GM19035 (cell line): ENCODE measurements around the gene SCTR.

Source experiments
- ATAC-seq: cut with Tn5 transposase; IDR thresholded peaks from one replicate; pipeline ENCODE4 v1.9.1; 2021; ENCODE audit not compliant: unreplicated experiment

Gene SCTR

GRCh38 chr2:119449521-119449920, 74.8 kb downstream of the SCTR start:
- no peak for ATAC-seq

DNA sequence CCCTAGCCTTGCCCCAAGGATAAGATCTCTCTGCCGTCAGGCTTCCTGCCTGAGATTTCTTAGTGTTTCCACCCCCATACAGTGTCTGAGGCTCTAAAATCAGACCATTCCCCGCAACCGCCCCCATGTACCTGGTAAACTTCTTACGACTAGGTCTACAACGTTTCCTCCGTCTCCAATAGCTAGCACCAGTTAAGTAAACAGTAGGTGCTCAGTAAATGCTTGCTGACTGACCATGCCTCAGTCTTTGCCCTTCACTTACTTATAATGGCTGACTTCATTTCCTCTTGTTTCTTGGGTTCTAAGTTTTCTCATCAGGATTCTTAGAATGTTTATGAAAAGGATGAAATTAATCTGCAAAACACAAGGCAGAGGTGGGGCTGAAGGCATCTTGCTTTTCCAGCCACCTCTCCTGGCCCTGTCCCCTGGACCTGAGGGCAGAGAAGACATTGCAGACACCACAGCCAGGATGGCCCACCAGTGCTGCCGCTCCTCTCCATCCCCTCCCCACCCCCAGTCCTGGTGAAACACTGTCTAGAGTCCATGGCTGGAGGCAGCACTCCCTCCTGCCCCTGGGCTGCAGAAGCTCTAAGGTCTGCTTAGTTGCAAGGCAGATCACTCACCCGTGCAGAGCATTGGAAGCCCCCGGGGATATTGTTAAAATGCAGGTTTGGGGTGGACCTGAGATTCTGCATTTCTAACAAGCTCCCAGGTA, 75.7 kb downstream of the SCTR start:
- no peak for ATAC-seq

- no peak for ATAC-seq
Observed at GRCh38 chr2:119446037-119446436, 78.2 kb downstream of the SCTR start.

DNA sequence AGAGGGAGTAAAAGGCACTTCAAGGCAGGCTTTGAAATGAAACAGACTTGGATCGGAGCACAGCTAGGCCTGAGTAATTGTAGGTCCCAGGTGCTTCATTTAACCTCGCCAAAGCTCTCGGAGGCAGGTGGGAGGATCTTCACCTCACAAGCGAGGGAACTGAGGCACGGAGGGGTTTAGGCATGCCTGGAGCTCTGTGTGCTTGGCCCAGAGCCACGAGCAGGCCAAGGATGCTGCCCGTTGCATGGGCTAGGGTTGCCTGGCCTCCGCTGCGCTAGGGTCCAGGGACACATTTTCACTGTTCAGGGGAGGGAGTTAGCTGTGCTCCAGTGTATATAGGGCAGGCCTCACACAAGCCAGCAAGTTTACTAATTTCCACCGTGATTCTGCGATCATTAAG, 81.4 kb downstream of the SCTR start:
- ATAC-seq: no peak

- no peak for ATAC-seq
Observed at GRCh38 chr2:119442226-119442619, 82.1 kb downstream of the SCTR start.

GRCh38 chr2:119441376-119442225, 82.7 kb downstream of the SCTR start:
- no peak for ATAC-seq

DNA sequence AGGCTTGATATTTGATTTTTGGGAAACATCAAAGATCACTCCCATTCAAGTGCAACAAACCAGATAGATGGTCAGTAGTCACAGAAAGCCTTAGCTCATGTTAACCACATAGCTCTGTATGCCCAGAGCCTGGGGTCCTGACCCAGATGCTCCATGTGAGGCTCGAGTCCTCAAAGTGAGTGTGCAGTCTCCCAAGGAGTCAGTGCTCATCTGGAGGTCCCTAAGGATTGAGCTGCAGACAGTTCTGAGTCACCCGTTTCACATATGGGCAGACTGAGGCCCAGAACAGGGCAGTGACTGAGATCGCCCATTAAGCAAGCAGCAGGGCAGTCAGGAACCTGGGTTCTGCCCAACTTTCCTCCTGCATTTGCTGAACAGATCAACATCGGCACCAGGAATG, 83.4 kb downstream of the SCTR start:
- ATAC-seq: no peak

DNA sequence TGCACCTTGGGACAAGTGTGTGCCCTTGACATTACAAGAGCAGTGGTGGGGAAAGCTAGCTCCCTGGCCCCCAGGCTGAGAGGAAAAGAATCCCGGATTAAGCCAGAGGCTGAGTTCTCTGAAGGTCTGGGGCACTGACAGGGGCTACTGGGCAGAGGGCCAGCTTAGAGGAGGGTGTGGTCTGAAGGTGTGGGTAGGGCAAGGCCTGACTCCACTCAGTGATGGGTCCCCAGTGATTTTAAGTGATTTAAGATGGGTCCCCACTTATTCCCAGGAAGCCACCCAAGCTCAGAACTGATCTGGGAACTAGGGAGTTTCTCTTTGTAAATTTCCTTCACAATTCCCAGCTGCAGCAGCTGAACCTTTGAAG, 83.8 kb downstream of the SCTR start:
- no peak for ATAC-seq

DNA sequence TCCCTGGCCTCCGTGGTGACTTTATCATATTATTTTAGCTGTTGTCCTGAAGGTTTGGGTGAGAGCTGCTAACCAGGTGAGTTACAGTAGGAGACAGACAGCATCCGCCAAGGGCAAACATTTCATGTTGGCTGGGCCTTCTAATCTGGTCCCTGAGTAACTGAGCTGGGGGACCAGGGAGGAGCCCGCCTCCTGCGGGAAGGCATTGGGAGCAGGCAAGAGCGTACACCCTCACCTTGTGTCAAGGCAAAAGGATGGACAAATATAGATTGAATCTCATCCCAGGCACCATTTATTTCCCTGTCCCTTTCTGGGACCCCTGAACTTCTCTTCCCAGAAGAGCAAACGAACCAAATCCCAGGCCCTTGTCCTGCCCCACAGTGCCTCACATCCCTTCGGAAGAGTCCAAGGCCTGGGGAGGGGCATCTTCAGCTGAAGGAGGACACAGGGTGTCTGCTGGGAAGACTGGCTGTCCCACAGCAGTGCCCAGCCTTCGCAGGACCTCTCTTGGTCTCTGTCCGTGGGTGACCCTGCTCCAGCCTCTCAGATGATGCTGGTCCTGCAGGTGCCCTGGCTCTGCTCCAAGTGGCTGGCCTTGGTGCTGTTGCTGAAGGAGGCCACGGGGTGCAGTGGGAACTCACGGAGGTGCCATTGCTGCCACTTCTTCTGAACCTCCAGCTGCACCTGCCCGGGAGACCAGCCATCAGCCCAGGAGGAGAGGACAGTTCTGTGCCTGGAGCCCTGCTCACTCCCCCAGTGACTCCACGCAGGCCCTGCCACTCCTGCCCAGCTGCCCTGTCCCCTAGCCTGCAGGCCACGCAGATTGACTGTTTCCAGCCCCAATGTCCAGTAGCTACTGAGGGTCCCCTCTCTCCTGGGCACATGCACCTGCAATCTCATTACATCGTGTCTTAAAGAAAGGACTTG, 84.4 kb downstream of the SCTR start:
- ATAC-seq: no peak

DNA sequence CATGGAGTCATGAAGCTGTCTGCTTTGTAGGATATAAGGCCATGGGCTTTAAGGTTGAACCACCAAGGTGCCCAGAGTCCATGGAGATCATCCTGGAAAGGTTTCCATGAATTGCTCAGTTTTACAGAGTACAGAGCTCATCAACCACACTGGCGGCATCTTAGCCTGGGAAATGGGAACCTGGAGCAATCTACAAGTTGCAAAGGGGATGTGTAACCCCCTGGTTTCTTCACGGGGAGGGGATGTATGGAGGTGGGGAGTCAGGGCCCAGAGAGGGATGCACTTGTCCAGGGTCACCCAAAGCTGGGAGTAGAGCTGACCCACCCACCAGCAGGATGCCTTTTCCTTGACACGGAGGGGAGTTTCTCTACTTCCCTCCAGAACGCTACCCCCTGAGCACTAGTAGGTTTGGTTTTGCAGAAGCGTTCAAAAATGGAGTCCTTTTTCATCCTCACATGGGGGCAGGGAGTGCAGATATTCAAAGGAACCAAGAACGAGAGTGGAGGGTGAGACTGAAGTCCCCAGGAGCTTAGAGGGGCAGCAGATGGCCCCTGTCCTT, 85.5 kb downstream of the SCTR start:
- no peak for ATAC-seq

- ATAC-seq: no peak
Observed at GRCh38 chr2:119438128-119438656, 86.1 kb downstream of the SCTR start.

- no peak for ATAC-seq
Observed at GRCh38 chr2:119436993-119437772, 87.1 kb downstream of the SCTR start.

- no peak for ATAC-seq
Observed at GRCh38 chr2:119435953-119436297, 88.4 kb downstream of the SCTR start.

GRCh38 chr2:119435081-119435952, 89.0 kb downstream of the SCTR start:
- no peak for ATAC-seq

- ATAC-seq: no peak
Observed at GRCh38 chr2:119434664-119435063, 89.6 kb downstream of the SCTR start.

GRCh38 chr2:119433636-119434327, 90.5 kb downstream of the SCTR start:
- ATAC-seq: no peak

DNA sequence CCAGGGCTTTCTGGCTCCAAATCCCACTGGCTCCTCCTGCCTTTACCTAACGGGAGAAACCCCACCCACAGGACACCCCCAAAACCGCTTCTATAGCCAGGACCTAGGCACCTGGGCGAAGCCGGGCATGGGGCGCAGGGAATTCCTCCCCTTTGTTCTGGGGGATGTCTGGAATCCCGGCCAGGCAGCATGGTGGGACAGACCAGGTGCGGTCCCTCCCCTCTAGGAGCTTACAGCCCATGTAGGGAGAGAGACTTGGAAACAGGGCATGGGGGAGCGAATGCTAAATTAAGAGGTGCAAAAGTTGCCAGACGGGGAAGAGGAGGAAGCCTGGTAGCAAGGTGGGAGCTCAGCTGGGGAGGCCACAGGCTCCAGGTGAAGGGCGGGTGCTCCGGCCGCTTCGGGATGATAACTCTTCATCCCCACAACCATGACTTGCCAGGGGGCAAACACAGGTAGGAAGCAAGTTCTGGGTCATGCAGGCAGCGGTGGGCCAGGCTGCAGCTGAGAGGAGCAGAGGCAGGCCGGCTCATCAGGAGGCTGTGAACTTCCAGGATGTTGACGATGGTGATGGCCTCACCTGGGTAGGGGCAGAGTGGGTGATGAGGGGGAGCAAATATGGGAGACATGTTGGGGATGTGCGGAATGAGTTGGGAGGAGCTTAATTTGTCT, 91.3 kb downstream of the SCTR start:
- no peak for ATAC-seq
